K562 treated with DMSO at 1 percent for 48 hours (cell line): ENCODE measurements around the gene NUDT17. TPM values are rescaled to one million over a fixed set of nuclear protein-coding genes. Genes with fewer than 3 reads are reported as not detected.

Experiments used
- total RNA-seq: library from RNA; unstranded; fragments of 300-600 nt; gene quantifications from 2 replicates; pipeline ENCODE4 v1.2.3, GENCODE V29; 2022; ENCODE audit warnings: low replicate concordance; ENCODE audit errors: extremely low read depth

The NUDT17 gene, protein sequence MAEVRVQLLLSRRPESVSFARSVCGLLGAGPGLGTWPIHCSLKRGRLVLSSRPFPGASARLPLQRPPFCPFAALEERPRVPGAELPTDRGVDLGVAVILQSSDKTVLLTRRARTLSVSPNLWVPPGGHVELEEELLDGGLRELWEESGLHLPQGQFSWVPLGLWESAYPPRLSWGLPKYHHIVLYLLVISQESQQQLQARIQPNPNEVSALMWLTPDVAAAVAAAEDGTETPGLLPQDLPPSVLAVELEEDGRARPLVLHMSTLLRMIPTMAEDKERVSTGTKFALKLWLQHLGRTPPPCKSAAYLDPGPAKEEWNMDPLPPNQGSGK
- total RNA-seq = not detected in 2 replicates

GRCh38 chr1:145845514-145846161, at the start of gene NUDT17:
Gene NUDT17 (plus strand): TSS chr1:145845630. CDS start chr1:145845641, 11 bp downstream.

GRCh38 chr1:145823565-145824498, 21.6 kb upstream of the NUDT17 start, which contains the start of the genes POLR3C and RNF115:
Gene POLR3C (plus strand): TSS chr1:145824200. CDS start chr1:145825777, 1,577 bp downstream.
Gene RNF115 (minus strand): TSS chr1:145824095. CDS start chr1:145823873, 222 bp downstream.

DNA sequence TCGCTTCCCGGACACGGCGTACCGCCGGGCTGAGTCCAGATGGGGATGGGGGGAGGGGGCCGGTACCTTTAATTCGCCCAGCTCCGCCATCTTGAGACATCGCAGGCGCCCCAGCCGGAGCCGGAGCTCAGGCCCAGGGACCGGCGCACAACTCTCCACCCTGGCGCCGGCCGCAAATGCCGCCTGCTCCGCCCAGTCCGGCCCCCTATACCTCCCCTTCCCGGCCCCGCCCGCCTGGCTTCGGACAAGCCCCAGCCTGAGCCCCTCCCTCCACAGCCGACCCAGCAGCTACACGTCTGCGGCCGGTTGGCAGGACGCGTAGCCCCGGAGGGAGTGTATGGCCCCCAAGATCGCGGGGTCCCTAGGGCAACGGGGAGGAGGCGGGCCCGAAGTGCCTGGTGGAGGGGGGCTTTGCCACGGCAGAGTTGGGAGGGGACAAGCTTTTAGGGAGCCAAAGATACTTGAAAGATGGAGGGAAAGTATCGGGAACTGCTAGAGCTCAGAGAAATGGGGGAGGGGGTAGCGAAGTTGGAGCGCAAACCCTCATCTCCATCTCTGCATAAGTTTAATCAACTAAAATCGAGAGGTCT, 13.6 kb downstream of the NUDT17 start, which contains the start of gene PIAS3:
TSS of gene PIAS3 (minus strand) at position 181 of the 590 bp plus-strand sequence. CDS start at position 90, 91 bp downstream.

DNA sequence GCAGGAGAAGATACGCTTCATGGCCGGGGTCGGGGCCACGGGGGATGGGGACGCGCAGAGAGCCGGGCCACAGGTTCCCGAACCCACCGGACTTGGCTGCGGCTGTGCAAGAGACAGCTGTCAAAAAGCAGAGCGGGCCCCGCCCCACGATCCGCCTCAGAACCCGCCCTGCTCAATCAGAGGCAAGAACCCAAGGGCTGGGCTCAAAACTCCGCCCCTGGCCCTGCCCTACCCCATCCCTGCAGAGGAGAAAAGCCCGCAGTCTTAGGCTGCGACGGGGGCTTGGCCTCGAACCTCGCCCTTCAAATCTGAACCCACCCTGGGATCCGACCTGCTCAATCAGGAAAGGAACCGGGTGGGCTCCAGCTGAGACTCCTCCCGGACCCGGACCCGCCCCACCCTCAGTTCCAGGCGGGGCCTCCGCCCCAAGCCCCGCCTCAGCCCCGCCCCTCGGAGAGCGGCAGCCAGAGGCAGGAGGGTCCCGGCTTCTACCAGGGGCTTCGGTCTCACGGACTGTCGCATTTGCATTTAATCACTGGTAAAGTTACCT, 40.4 kb downstream of the NUDT17 start, which contains the start of gene ANKRD35:
TSS of gene ANKRD35 (minus strand) at position 129 of the 550 bp plus-strand sequence. CDS start at position 21, 108 bp downstream.

Other genes starting within 250 kb of the NUDT17 start
- gene GPR89A, start 237.6 kb upstream of the NUDT17 start, total RNA-seq = not detected in 2 replicates
- gene PDZK1, start 138.3 kb upstream of the NUDT17 start, total RNA-seq = not detected in 2 replicates
- not detected in 2 replicates for gene CD160, start 126.1 kb upstream of the NUDT17 start, total RNA-seq
- not detected in 2 replicates for gene RNF115, start 21.5 kb upstream of the NUDT17 start, total RNA-seq
- not detected in 2 replicates for gene POLR3C, start 21.4 kb upstream of the NUDT17 start, total RNA-seq
- not detected in 2 replicates for gene PIAS3, start 13.5 kb downstream of the NUDT17 start, total RNA-seq
- not detected in 2 replicates for gene ANKRD35, start 40.2 kb downstream of the NUDT17 start, total RNA-seq
- gene ITGA10, start 64.4 kb downstream of the NUDT17 start, total RNA-seq = not detected in 2 replicates
- gene PEX11B, start 73.1 kb downstream of the NUDT17 start, total RNA-seq = not detected in 2 replicates
- not detected in 2 replicates for gene RBM8A, start 81.9 kb downstream of the NUDT17 start, total RNA-seq
- gene LIX1L, start 112.4 kb downstream of the NUDT17 start, total RNA-seq = not detected in 2 replicates
- not detected in 2 replicates for gene ANKRD34A, start 118.9 kb downstream of the NUDT17 start, total RNA-seq
- gene POLR3GL, start 119.1 kb downstream of the NUDT17 start, total RNA-seq = not detected in 2 replicates
- gene TXNIP, start 150.9 kb downstream of the NUDT17 start, total RNA-seq = 440 and 632 TPM in 2 replicates
- not detected in 2 replicates for gene HJV, start 176.1 kb downstream of the NUDT17 start, total RNA-seq